ENCODE data around the gene EGFLAM.

Gene EGFLAM

DNA sequence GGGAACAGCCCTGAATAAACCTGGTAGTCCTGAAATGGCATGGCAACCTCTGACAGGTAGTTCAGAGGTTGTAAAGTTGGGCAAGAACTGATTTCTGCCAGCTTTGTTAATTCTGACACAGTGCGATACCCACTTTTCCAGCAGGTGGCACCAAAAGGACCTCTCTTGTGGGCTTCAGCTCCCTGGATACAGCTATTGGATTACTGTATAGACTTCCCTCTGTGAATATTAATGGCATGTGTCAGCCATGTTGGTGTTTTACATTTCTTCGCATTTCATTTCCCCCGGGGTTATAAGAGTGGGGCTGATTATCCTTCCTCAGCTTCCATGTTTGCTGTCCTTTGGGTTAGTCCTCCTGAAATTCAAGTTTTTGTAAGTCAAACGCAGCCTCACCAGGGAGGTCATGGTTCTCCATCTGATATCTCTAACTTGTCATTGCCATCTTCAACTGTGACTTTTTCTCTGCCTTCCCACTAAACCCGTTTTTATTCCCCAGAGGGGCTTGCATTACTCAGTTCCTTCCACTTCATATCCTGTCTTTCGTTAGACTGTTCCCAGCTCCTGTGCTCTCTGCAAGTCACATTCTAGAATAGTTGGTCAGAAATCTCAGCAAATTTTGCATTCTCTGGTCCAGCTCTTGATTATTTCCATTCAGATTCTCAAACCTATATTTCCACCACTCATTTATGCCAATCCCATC is 162.5 kb downstream of the EGFLAM start:
- H3K4me3 ChIP-seq (ENCODE audit: low read length) = peak overlapping the region; percentile 28
- no peaks in the 10 kb centered on the region for H3K9me3 ChIP-seq (ENCODE audit: control insufficient read depth, low read length)
- H3K36me3 ChIP-seq (ENCODE audit: control insufficient read depth, insufficient read depth, low read length, severe bottlenecking) = no peaks in the 10 kb centered on the region
- peak; percentile 85 for DNase-seq (ENCODE audit: low read depth)
- peak overlapping the region; percentile 11 for H3K9ac ChIP-seq (ENCODE audit: low read length)
- H3K27me3 ChIP-seq (replicated peaks; ENCODE audit: control insufficient read depth, insufficient read depth, low read length) = no peaks in the 10 kb centered on the region
- H3K4me1 ChIP-seq (ENCODE audit: control insufficient read depth, insufficient read depth, low read length) = peaks cover 50% of the 10 kb centered on the region

DNA sequence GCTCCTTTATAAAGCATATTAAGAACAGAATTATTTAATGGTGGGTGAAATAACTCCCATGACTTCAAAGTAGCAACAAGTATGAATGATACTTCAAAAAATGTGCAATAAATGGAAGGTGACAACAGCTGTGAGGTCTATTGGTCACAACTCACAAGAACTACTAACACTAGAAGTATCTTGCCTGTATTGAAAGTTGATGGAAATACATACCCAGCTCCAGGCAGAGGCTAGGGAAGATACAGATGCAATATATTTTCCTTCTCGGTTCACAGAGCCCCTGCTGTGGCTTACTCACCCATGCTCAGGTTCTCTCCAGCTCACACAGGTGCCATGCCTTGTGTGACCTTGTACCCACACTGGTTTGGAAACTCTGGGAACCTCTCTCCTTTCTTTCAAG is 164.3 kb downstream of the EGFLAM start:
- DNase-seq (ENCODE audit: low read depth) = no peak
- Histone ChIP-seq H3K4me3 (ENCODE audit: low read length) (no peak overlapping the region), H3K4me1 (ENCODE audit: control insufficient read depth, insufficient read depth, low read length) (peaks cover 42% of the 10 kb centered on the region), H3K27me3 (replicated peaks; ENCODE audit: control insufficient read depth, insufficient read depth, low read length) (no peaks in the 10 kb centered on the region), H3K9ac (ENCODE audit: low read length) (no peak overlapping the region), H3K9me3 (ENCODE audit: control insufficient read depth, low read length) (no peaks in the 10 kb centered on the region), H3K36me3 (ENCODE audit: control insufficient read depth, insufficient read depth, low read length, severe bottlenecking) (no peaks in the 10 kb centered on the region)

DNA sequence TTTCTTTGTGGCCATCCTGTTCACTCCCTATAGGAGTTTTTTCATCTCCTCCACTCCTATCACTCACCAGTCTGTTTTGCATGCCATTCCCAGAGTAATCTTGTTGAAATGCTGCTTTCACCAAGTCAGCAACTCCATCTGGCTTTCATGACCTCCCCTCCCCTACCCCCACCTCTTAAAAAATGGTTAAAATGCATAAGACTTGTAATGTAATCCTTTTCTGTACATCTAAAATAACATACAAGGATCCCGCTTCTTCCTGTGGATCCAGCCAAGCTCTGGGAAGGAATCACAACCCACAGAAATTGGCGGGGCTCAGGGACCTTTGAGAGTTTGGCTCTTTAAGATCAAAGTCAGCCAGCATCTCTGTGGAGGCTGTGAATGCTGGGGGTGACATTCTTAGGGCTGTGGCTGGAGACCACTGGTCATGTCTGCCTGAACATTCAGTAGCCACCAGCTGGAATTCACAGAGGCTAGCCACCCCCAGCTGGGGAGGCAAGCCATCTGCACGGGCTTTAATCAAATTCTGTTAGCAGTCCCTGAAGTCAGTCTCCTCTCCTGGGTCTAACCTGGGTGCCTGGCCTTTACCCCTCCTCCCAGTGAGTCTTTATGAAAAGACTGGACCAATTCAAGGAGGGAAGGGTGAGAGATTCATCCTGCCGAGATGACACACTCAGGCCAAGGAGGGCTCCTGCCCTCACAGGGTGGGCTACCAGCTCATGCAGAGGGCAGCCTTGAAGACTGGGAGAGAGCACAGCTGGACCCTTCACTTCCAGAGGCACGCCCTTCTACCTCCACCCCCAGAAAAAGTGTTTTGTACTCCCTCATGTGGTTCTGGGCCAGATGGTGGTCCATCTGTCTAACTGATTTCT is 165.2 kb downstream of the EGFLAM start:
- no peak for DNase-seq (ENCODE audit: low read depth)
- no peaks in the 10 kb centered on the region for H3K27me3 ChIP-seq (replicated peaks; ENCODE audit: control insufficient read depth, insufficient read depth, low read length)
- no peak overlapping the region for H3K9ac ChIP-seq (ENCODE audit: low read length)
- no peak overlapping the region for H3K4me3 ChIP-seq (ENCODE audit: low read length)
- H3K9me3 ChIP-seq (ENCODE audit: control insufficient read depth, low read length) = no peaks in the 10 kb centered on the region
- H3K36me3 ChIP-seq (ENCODE audit: control insufficient read depth, insufficient read depth, low read length, severe bottlenecking) = no peaks in the 10 kb centered on the region
- peaks cover 34% of the 10 kb centered on the region for H3K4me1 ChIP-seq (ENCODE audit: control insufficient read depth, insufficient read depth, low read length)

DNA sequence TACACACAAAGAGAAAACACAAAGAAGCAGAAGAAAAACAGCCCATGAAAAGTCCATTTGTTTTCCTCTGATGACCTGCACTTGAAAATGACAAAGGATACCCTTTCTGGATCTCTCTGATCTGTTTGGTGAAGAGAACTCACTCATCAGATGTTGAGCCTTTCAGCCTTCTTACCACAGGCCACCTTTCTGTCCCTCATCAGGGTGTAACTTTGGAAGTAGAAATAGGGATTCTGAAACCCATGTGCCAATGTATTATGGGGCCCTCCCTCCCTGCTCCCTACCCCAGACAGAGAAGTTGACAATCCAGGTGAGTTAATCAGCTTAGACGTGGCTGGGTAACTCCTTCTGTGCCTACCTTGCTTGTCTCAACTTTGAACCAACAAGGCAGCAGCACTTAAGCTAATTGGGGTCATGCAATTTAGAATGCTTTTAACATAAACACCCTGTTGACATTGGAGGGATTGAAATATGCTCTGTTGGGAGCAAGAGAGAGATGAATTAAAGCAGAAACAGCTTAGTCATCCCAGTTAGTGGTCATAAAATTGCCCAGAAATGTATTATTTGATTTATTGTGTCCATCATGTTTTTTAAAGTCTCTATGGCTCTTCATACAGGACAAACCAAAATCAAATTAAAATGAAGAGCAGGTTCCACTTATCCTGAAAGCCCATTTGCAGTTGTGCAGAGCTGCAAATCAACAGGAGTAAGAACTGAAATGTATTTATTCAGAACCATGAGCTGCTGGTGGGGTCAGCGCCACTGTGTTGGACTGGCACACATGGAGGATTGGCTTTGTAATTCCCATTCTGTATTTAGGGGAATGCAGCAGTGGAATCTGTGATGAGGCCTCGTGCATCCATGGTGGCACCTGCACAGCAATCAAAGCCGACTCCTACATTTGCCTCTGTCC is 166.0 kb downstream of the EGFLAM start:
- H3K4me1 ChIP-seq (ENCODE audit: control insufficient read depth, insufficient read depth, low read length) = peaks cover 34% of the 10 kb centered on the region
- no peak overlapping the region for H3K4me3 ChIP-seq (ENCODE audit: low read length)
- H3K27me3 ChIP-seq (replicated peaks; ENCODE audit: control insufficient read depth, insufficient read depth, low read length) = no peaks in the 10 kb centered on the region
- H3K9me3 ChIP-seq (ENCODE audit: control insufficient read depth, low read length) = no peaks in the 10 kb centered on the region
- H3K9ac ChIP-seq (ENCODE audit: low read length) = no peak overlapping the region
- H3K36me3 ChIP-seq (ENCODE audit: control insufficient read depth, insufficient read depth, low read length, severe bottlenecking) = no peaks in the 10 kb centered on the region
- no peak for DNase-seq (ENCODE audit: low read depth)

DNA sequence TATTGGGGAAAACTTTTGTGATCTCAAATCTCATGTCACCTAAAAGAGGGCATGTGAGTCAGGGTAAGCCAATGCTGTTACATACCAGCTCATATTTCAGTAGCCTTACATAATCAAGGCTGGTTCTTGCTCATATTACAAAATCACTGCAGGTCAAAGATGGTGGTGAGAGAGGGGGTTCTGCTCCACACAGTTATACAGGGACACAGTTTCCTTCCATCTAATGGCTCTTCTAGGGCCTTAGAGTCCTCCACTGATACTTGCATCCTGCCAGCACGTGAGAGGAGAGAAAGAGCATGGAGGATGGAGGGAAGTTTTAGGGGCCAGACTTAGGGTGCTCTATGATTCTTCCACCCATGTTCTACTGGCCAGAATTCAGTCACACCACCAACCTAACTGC is 168.1 kb downstream of the EGFLAM start:
- H3K9ac ChIP-seq (ENCODE audit: low read length) = no peak overlapping the region
- DNase-seq (ENCODE audit: low read depth) = peak; percentile 39
- no peak overlapping the region for H3K4me3 ChIP-seq (ENCODE audit: low read length)
- no peaks in the 10 kb centered on the region for H3K36me3 ChIP-seq (ENCODE audit: control insufficient read depth, insufficient read depth, low read length, severe bottlenecking)
- no peaks in the 10 kb centered on the region for H3K27me3 ChIP-seq (replicated peaks; ENCODE audit: control insufficient read depth, insufficient read depth, low read length)
- H3K4me1 ChIP-seq (ENCODE audit: control insufficient read depth, insufficient read depth, low read length) = peaks cover 18% of the 10 kb centered on the region
- no peaks in the 10 kb centered on the region for H3K9me3 ChIP-seq (ENCODE audit: control insufficient read depth, low read length)

DNA sequence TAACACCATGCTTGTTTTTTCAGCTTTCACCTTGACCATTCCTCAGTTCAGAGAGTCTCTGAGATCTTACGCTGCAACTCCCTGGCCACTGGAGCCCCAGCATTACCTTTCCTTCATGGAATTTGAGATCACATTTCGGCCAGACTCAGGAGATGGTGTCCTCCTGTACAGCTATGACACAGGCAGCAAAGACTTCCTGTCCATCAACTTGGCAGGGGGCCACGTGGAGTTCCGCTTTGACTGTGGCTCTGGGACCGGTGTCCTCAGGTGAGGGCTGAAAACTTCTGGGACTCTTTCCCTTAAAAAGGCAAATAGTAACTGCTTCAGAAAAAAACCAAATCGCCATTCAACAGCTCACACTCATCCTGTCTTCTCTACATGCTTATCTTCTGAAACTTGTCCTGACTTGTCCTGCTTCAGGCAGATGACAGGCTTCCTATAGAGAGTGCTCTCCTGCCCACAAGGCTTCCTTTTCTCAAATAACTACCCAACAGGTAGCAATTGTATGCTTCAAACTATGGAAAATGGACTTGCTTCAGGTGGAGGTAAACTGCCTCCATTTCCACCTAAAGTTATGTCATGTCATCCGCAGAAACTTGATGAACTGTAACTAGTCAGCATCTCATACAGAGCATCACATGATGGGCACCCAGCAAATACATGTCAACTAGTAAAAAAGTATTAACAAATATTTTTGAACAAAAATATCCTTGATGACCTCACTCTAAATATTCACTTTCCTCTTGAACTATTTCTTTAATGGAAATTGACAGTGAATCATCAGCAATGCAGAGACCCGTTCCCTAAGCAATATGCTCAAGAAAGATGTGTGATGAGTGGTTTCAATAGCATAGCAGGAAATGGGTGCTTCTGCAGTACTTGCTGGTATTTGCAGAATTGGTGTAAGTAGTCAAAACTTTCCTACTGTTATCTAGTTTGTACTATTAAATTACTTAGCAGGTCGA is 168.9 kb downstream of the EGFLAM start:
- DNase-seq (ENCODE audit: low read depth) = no peak
- Histone ChIP-seq H3K27me3 (replicated peaks; ENCODE audit: control insufficient read depth, insufficient read depth, low read length) (no peaks in the 10 kb centered on the region), H3K36me3 (ENCODE audit: control insufficient read depth, insufficient read depth, low read length, severe bottlenecking) (no peaks in the 10 kb centered on the region)

DNA sequence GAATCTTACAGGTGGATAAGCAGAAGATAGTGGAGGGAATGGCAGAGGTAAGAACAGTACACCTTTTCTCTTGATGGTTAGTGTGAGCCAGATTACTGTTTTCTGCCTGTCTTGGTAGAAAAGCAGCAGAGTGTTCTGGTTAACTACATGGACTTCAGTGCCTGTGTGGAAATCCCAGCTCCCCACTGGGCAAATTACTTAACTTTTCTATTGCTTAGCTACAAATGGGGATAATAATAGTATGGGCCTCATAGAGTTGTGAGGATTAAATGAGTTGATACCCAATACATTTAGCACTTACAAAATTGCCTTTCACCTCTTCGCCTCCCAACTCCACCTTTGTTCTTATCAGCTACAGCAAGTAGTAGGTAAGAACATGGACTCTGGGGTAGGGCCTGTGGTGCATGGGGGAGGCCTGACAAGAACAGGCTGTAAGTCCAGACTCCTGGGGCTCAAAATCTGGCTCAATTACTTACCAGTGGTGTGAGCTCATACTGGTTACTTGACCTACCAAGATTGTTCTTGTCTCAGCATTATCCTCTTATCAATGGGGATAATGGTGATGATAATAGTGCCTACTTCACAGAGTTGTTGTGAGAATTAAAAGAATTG is 173.0 kb downstream of the EGFLAM start:
- no peak overlapping the region for H3K4me3 ChIP-seq (ENCODE audit: low read length)
- H3K36me3 ChIP-seq (ENCODE audit: control insufficient read depth, insufficient read depth, low read length, severe bottlenecking) = no peaks in the 10 kb centered on the region
- H3K4me1 ChIP-seq (ENCODE audit: control insufficient read depth, insufficient read depth, low read length) = peaks cover 24% of the 10 kb centered on the region
- H3K9ac ChIP-seq (ENCODE audit: low read length) = no peak overlapping the region
- H3K9me3 ChIP-seq (ENCODE audit: control insufficient read depth, low read length) = no peaks in the 10 kb centered on the region
- no peak for DNase-seq (ENCODE audit: low read depth)
- H3K27me3 ChIP-seq (replicated peaks; ENCODE audit: control insufficient read depth, insufficient read depth, low read length) = no peaks in the 10 kb centered on the region

More for the DNA sequence above, 168.9 kb downstream of the EGFLAM start:
- H3K4me1 ChIP-seq (ENCODE audit: control insufficient read depth, insufficient read depth, low read length) = peaks cover 16% of the 10 kb centered on the region
- no peak overlapping the region for H3K4me3 ChIP-seq (ENCODE audit: low read length)
- no peaks in the 10 kb centered on the region for H3K9me3 ChIP-seq (ENCODE audit: control insufficient read depth, low read length)
- no peak overlapping the region for H3K9ac ChIP-seq (ENCODE audit: low read length)

DNA sequence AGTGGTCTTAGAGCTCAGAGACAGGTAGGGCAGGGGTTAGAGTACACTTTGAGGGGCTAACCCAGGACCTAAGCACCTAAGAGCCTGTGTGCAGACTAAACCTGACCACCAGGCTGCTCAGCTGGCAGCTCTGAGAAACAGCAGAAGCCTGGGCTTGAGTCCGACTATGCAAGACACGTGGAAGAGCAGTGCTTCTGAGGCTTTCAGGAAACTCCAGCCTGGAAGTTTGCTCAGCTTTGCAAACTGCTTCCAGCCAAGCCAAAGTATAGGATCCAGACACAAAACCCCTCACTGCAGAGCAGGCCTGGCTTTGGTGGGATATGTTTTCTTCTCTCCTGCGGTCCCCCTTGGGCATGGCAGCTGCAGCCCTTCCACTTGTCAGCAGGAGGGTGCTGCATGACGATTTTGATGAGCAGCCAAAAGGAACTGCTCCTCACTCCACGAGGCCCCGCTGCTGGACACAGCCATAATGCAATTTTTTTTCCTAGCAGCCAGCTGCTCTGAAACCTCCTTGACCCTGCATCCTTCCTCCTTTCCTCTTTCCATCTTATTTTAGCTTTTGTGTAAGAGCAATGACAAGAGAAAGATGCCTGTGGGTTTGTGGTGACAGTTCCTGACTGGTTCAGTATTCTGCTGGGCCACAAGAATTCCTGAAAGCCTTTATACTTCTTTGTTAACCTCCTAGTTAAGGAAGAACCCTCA is 175.0 kb downstream of the EGFLAM start:
- Histone ChIP-seq H3K4me1 (ENCODE audit: control insufficient read depth, insufficient read depth, low read length) (peaks cover 29% of the 10 kb centered on the region), H3K36me3 (ENCODE audit: control insufficient read depth, insufficient read depth, low read length, severe bottlenecking) (no peaks in the 10 kb centered on the region), H3K27me3 (replicated peaks; ENCODE audit: control insufficient read depth, insufficient read depth, low read length) (no peaks in the 10 kb centered on the region), H3K9ac (ENCODE audit: low read length) (no peak overlapping the region), H3K4me3 (ENCODE audit: low read length) (no peak overlapping the region), H3K9me3 (ENCODE audit: control insufficient read depth, low read length) (no peaks in the 10 kb centered on the region)
- peak; percentile 60 for DNase-seq (ENCODE audit: low read depth)

DNA sequence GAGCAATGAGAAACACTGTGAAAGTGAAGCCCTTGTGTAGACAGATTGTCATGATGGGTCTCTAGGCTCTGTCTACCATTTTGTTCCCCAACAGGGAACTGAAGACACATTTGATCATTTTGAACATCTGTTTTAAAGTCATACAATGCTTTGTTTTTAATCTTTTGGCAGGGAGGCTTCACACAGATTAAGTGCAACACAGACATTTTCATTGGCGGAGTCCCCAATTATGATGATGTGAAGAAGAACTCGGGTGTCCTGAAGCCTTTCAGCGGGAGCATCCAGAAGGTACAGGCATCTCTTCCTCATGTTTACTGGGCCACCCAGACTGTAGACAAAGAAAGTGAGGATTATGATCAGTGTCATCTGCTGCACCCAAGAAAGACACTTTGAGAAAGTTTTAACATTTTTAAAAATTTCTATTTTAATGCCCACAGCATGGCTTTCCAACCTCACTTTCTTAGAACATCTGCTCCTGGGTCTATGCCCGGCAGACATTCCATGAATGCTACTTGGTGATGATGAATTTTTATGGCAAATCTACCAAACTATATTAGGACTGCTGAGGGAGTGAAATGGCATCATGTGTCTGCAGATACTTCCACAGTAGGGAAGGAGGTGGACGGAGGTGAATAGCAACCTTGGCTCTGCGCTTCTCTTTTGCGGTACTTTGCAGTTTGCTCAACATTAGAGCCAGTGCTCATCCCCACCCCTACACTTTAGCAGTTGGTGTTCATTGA is 176.8 kb downstream of the EGFLAM start:
- DNase-seq (ENCODE audit: low read depth) = peak; percentile 30
- H3K9ac ChIP-seq (ENCODE audit: low read length) = no peak overlapping the region
- no peaks in the 10 kb centered on the region for H3K27me3 ChIP-seq (replicated peaks; ENCODE audit: control insufficient read depth, insufficient read depth, low read length)
- H3K36me3 ChIP-seq (ENCODE audit: control insufficient read depth, insufficient read depth, low read length, severe bottlenecking) = no peaks in the 10 kb centered on the region
- no peaks in the 10 kb centered on the region for H3K9me3 ChIP-seq (ENCODE audit: control insufficient read depth, low read length)
- peaks cover 29% of the 10 kb centered on the region for H3K4me1 ChIP-seq (ENCODE audit: control insufficient read depth, insufficient read depth, low read length)
- no peak overlapping the region for H3K4me3 ChIP-seq (ENCODE audit: low read length)
